ENCODE measurements around the gene SLC16A1. TPM values are rescaled to one million over a fixed set of nuclear protein-coding genes. Genes with fewer than 3 reads are reported as not detected.

SLC16A1 gene
- total RNA-seq, 1 donor from 2014 or later, result 9.8 TPM

- intact Hi-C loops (cut with DNase I), result no loop called here
- Histone ChIP-seq H3K4me3 (no peak overlapping the region), H3K27me3 (ENCODE audit: low read depth) (no peaks in the 10 kb centered on the region), H3K27ac (no peak overlapping the region), H3K4me1 (no peaks in the 10 kb centered on the region), H3K9me3 (no peaks in the 10 kb centered on the region), H3K36me3 (peaks cover 4% of the 10 kb centered on the region)
- DNase-seq (no peak), ATAC-seq (no peak)
- no peak for TF ChIP-seq CTCF (IDR thresholded peaks at IDR 0.05)
Observed at GRCh38 chr1:112975336-112975735, 19.3 kb upstream of the SLC16A1 start.

DNA sequence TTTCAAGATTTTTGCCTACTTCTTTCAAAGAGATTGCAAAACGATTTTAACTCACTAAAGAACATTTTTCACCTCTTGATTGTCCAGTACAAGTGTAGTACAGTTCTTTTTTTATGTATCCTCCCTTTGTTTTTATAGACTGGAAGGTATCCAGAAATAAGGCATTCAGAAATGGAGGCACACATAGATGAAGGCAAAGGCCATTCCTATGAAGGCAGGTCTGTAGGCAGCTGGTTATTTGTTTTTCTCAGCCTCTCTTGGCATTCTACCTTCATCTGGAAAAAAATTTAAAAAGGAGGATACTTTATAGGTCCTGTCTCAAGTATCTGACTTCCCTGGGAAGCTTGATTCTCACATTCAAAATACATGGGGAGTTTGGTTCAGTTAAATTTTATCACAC lies 18.6 kb upstream of the SLC16A1 start:
- intact Hi-C loops (cut with DNase I), result no loop called here
- no peak overlapping the region for H3K27ac ChIP-seq
- H3K36me3 ChIP-seq, result peaks cover 4% of the 10 kb centered on the region
- TF ChIP-seq CTCF (IDR thresholded peaks at IDR 0.05), result no peak
- H3K9me3 ChIP-seq, result no peaks in the 10 kb centered on the region
- no peak overlapping the region for H3K4me3 ChIP-seq
- H3K4me1 ChIP-seq, result no peaks in the 10 kb centered on the region
- no peaks in the 10 kb centered on the region for H3K27me3 ChIP-seq (ENCODE audit: low read depth)
- ATAC-seq (no peak), DNase-seq (no peak)

DNA sequence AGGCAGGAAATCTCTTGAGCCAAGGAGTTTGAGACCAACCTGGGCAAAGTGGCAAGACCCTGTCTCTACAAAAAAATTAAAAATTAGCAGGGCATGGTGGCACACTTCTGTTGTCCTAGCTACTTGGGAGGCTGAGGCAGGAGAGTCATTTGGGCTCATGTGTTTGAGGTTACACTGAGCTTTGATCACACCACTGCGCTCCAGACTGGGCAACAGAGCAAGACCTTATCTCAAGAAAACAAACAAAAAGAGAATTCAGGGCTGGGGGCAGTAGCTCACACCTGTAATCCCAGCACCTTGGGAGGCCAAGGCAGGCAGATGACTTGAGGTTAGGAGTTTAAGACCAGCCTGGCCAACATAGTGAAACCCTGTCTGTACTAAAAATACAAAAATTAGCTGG lies 17.8 kb upstream of the SLC16A1 start:
- H3K9me3 ChIP-seq, result no peaks in the 10 kb centered on the region
- no peak for ATAC-seq
- H3K4me1 ChIP-seq, result no peaks in the 10 kb centered on the region
- DNase-seq, result no peak
- TF ChIP-seq CTCF (IDR thresholded peaks at IDR 0.05), result no peak
- H3K4me3 ChIP-seq, result no peak overlapping the region
- peaks cover 4% of the 10 kb centered on the region for H3K36me3 ChIP-seq
- H3K27me3 ChIP-seq (ENCODE audit: low read depth), result no peaks in the 10 kb centered on the region
- no peak overlapping the region for H3K27ac ChIP-seq
- intact Hi-C loops (cut with DNase I), result no loop called here

- DNase-seq, result no peak
- intact Hi-C loops (cut with DNase I), result no loop called here
- Histone ChIP-seq H3K27me3 (ENCODE audit: low read depth) (no peaks in the 10 kb centered on the region), H3K27ac (no peak overlapping the region), H3K9me3 (no peaks in the 10 kb centered on the region), H3K4me1 (no peaks in the 10 kb centered on the region), H3K36me3 (peaks cover 13% of the 10 kb centered on the region), H3K4me3 (no peak overlapping the region)
- no peak for TF ChIP-seq CTCF (IDR thresholded peaks at IDR 0.05)
- ATAC-seq, result no peak
Observed at GRCh38 chr1:112971006-112971405, 15.0 kb upstream of the SLC16A1 start.

DNA sequence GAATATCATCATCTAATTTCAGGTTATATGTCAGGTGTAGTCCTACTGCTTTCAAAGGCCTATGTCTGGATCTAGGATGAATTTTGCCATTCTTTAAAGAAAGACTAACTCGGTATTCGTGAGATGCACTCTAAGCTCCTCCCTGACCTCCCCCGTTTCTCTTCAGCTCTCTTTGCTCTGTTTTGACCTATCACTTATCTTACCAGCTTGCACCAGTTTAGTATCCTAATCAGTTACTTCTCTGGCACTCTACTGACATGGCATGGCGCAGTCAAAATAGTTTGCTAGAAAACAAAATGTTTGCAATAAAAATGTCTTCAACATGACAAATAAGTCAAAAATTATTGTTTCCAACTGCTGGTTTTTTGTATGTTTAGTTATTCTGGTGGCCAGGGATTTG lies 8.4 kb upstream of the SLC16A1 start:
- no peaks in the 10 kb centered on the region for H3K9me3 ChIP-seq
- no peak overlapping the region for H3K4me3 ChIP-seq
- no peak for TF ChIP-seq CTCF (IDR thresholded peaks at IDR 0.05)
- intact Hi-C loops (cut with DNase I), result no loop called here
- H3K4me1 ChIP-seq, result no peaks in the 10 kb centered on the region
- DNase-seq (no peak), ATAC-seq (no peak)
- H3K27me3 ChIP-seq (ENCODE audit: low read depth), result no peaks in the 10 kb centered on the region
- no peak overlapping the region for H3K27ac ChIP-seq
- H3K36me3 ChIP-seq, result peaks cover 12% of the 10 kb centered on the region

DNA sequence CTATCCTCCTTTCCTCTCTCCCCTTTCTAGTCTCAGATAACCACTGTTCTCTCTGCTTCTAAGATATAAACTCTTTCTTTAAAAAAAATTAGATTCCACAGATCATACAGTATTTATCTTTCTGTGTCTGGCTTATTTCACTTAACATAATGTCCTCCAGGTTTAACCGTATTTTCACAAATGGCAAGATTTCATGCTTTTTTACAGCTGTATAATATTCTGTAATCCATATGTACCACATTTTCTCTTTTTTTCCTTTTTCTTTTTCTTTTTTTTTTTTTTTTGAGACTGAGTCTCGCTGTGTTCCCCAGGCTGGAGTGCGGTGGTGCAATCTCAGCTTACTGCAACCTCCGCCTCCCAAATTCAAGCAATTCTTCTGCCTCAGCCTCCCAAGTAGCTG lies 5.1 kb upstream of the SLC16A1 start:
- H3K27me3 ChIP-seq (ENCODE audit: low read depth), result no peaks in the 10 kb centered on the region
- DNase-seq (no peak), ATAC-seq (no peak)
- peaks cover 4% of the 10 kb centered on the region for H3K36me3 ChIP-seq
- H3K9me3 ChIP-seq, result no peaks in the 10 kb centered on the region
- no peak overlapping the region for H3K27ac ChIP-seq
- intact Hi-C loops (cut with DNase I), result no loop called here
- no peak for TF ChIP-seq CTCF (IDR thresholded peaks at IDR 0.05)
- H3K4me3 ChIP-seq, result no peak overlapping the region
- peaks cover 6% of the 10 kb centered on the region for H3K4me1 ChIP-seq
